Measurements from ENCODE around the gene FOSL2.

FOSL2 gene

GRCh38 chr2:28392297-28393113, at the start of gene FOSL2:
Gene FOSL2, plus strand, starts transcription at chr2:28392858. Its CDS starts 863 bp downstream, at chr2:28393721.
- DNase-seq (ENCODE audit: low read depth): peak; percentile 89

GRCh38 chr2:28343184-28343942, 49.3 kb upstream of the FOSL2 start:
- no peak for DNase-seq (ENCODE audit: low read depth)

DNA sequence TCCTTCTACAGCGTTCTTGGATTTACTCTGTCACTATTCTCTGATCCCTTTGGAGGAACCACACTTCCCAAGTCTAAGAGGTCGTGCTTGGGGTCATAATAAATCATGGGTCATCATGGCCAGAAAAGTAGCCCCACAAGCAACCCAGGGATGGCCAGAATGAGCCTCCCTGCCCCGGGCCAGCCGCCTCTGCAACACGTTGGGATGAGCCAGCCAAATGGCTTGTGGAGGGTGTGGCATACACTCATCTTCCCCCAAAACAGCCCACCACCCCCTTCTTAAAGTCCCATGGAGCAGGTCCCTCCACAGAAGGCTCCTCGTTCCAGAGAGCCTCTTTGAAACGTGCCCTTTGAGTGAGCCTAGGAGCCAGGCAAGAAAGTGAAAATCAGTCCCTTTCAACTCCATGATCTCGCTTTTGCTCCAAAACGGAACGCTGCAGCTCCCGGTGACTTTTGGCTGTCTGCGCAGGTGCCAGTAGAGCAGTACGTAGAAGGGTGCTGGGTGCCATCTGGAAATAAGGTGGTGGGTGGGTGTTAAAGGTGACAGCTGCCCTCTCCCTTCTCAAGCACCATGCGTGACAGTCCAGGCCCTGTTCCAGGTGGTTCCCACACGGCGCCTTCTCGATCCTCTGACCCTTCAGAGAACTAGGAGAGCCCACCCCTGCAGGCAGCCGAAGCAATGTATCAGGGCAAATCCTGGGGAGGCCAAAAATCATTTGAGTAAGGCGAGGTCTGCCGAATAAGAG, 48.5 kb upstream of the FOSL2 start:
- DNase-seq (ENCODE audit: low read depth): no peak

DNA sequence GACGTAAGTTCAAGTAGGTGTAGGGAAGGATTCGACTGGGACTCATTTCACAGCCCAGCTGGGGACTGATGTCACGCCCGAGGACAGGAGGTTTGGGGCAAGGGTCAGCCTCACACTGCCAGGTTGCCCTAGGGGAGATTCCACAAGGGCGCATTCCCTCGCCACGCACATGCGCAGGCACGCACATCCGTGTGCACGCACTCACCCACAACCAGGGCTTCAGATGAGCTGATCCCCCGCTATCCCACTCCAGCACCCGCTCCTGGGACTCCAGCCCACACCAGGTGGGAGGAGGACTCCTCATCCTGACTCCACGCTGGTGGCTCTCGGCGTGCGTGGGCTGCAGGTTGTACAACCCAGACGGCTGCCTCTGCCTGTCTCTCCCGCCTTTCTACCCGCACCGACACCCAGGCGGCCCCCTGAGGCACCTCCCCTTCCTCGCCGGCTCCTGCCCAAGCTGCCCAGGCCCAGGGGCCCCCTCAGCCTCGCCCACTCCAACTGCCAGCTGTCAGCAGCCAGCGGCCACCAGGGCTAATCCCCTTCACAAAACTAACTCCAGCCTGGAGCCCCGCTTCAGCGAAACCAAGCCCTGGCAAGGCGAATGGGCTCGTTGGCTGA, 47.8 kb upstream of the FOSL2 start:
- no peak for DNase-seq (ENCODE audit: low read depth)

DNA sequence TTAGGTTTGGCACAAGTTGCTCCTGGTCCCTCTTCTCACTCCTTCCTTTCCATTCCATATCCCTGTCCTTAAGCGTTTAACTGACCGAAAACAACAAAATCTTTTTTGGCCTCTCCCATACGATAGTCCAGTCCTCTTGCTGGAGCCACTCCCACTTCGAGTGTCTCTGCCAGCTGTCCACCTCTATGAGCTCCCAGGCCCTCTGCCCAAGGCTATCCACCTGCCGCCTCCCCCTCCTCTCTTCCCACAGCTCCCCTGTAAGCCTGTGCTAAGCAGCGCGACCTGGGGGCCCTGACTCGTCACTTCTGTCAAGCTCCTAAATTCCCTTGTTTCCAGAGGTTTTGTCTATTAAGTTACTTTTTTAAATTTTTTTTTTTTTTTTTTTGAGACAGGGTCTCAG, 47.0 kb upstream of the FOSL2 start:
- DNase-seq (ENCODE audit: low read depth): no peak

GRCh38 chr2:28346587-28346986, 46.1 kb upstream of the FOSL2 start:
- no peak for DNase-seq (ENCODE audit: low read depth)

DNA sequence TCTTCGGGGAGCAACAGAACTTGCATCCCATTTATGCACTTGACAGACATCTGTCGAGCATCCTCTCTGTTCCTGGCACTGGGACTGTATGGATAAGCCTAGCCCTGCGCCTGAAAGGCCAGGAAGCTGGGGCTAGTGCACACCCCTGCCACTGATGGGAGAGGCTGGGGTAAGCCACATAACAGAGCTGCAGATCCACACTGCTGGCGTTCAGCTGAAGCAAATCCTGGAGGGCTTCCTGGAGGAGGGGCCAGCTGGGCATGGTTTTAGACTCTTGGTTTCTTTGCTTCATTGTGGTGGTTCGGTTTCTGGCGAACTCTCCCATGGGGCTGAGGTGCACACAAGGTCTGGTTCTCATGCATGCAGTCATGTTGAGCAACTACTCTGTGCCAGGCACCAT, 45.5 kb upstream of the FOSL2 start:
- no peak for DNase-seq (ENCODE audit: low read depth)

- DNase-seq (ENCODE audit: low read depth): no peak
Observed at GRCh38 chr2:28347596-28347995, 45.1 kb upstream of the FOSL2 start.

DNA sequence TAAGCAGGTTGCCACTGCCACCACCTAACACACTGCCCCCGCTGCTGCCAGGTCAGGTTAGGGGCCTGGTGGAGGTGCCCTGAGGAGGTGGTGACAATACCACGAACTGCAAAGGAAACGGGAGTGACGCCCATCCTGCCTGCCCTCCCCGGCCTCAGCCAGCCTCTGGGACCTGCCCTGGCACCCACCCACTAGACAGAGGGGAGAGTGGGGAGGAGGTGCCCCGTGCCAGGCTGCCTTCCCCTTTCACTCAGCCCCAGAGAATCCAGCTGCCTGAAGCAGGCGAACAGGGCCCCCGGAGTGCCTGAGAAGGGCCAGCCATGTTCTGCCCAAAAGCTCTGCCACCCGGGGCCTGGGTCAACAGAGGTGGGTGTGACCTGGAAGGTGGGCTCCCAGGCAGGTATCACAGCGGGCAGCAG, 44.5 kb upstream of the FOSL2 start:
- peak; percentile 43 for DNase-seq (ENCODE audit: low read depth)

DNA sequence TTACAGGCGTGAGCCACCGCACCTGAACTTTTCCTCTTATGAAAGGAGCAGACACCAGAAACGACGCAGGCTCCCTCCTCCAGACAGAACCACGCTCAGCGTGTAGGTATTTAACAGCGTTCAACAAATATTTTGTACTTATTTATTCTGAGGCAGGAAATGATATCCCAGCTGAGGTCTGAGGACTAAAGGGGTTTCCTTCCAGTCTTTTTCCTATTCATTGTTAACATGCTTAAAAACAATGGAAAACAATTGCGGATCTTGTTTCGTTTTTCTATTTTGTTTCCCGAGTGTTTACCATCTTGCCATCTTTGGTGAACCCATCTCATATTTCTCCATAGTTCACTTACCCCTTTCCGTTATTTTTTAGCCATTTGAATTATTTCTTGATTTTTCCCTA, 43.7 kb upstream of the FOSL2 start:
- DNase-seq (ENCODE audit: low read depth): no peak

GRCh38 chr2:28349546-28350165, 43.0 kb upstream of the FOSL2 start:
- DNase-seq (ENCODE audit: low read depth): no peak

- no peak for DNase-seq (ENCODE audit: low read depth)
Observed at GRCh38 chr2:28350196-28350595, 42.5 kb upstream of the FOSL2 start.

DNA sequence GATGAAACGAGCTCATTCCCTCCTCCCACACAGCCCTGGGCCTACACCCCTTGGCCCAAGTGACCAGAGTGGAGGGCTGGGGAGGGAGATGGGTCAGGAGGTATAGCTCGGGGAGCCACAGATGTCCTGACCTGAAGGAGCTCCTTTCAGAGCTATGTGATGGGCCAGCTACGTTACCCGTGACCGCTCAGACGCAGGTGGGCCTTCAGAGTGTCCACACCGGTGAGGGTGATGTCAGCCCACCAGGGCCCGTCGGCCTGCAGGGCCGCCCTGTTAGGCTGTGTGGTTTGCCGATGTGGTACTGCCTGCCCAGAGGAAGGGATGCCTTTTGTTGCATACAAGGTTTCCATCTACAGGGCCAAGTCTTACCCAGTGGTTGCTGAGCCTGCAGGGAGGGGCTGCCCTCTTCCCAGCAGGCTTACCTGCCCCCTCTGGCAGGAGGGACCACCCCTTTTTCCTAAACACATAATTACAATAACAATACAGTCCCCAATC, 41.8 kb upstream of the FOSL2 start:
- DNase-seq (ENCODE audit: low read depth): no peak

GRCh38 chr2:28351621-28352020, 41.0 kb upstream of the FOSL2 start:
- no peak for DNase-seq (ENCODE audit: low read depth)

DNA sequence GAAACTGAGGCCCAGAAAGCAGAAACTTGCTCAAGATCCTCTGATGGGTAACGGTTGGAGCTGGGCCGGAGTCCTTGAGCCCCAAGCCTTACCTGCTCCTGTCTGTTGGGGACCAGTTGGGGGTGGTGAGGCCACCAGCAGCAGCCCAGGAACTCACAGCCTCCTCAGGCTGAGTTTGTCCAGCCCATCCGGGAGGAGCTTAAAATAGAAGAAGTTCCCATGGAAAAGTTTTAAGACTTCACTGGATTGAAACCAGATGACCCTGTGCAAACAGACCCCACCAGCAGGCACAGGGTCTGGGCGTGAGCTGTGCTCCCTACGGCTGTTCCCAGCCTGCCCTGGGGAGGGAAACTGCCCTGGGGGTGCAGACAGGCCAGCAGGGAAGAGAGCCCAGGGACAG, 40.6 kb upstream of the FOSL2 start:
- DNase-seq (ENCODE audit: low read depth): no peak

DNA sequence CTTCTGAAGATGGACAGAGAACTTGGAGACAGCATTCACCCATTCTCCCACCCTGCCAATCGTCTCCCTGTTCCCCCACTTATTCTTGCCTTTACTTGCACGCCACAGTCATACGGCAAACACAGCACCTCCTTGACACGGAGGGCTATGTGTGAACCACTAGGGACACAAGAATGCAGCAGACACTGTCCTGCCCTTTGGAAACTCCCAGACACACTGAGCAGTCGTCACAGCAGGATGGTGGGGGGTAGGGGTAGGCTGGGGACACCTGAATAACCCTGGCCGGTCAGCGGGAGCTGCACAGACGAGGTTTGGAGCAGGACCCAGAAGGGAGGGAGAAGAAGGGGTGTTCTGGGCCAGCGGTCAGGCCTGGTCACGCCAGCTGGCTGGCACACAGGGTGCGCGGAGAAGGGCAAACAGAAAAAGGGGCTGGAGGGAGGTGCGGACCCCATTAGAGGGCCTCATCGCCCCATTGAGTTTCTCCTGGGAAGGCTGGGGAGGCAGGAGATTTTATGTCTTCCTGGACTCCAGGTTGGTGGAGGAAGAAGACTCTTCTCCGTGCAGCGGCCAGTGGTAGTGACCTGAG, 40.0 kb upstream of the FOSL2 start:
- DNase-seq (ENCODE audit: low read depth): no peak

- no peak for DNase-seq (ENCODE audit: low read depth)
Observed at GRCh38 chr2:28354920-28355520, 37.6 kb upstream of the FOSL2 start.

GRCh38 chr2:28355521-28356094, 37.0 kb upstream of the FOSL2 start:
- DNase-seq (ENCODE audit: low read depth): no peak

DNA sequence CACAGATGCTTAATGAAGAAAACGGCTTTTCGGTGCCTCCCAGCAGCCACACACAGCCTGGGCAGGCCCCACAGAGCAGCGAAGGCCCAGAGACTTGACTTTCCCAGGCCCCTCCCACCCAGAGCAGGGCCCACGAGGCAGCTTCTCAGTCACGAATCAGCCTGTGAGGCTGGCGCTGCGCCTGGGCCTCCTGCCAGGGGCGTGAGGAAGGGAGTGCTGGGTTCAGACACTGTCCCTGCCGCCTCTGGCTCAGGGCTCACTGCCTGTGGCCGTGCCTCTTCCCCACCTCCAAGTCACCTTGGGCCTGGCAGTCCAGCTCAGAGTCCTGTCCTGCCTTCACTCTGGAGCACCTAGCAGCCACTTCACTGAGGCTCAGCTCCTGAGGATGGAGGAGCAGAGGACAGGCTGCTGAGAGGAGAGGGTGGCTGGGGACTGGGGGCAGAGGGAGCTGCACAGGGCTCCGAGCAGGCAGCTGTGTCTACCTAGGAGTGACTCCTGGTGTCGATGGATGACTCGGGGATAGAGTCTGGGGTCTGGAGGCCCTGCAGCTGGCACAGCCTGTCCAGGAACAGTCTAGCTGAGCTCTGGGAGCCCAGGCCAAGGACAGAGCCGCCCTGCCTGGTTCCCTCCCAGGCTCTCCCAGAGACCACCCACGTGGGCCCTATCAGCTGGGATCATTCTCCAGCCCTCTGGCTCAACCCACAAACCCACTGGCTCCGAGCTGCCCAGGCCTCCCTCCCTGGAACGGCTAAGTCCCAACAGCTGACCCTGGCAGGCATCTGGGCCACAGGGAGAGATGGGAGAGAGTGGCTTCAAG, 36.4 kb upstream of the FOSL2 start:
- no peak for DNase-seq (ENCODE audit: low read depth)

- DNase-seq (ENCODE audit: low read depth): no peak
Observed at GRCh38 chr2:28357055-28357454, 35.6 kb upstream of the FOSL2 start.
